HepG2 (cell line): ENCODE data around the gene KAZN. TPM values are rescaled to one million over a fixed set of nuclear protein-coding genes. Genes with fewer than 3 reads are reported as not detected.

Experiments used
- GABPA ChIP-seq, 2 experiments: IDR thresholded peaks; 2 replicates each; pipeline ENCODE4 v1.6.1; 2011 to 2016; ENCODE audit warnings: low read depth in 2 of 2, low read length in 1 of 2, missing biosample characterization in 1 of 2, missing genetic modification characterization in 1 of 2
- HOXA3 ChIP-seq: sonication (generic); formaldehyde crosslinking; IDR thresholded peaks from 2 replicates; pipeline ENCODE4 v1.5.0; 2020; ENCODE audit warnings: missing genetic modification reagents
- KDM1A ChIP-seq: IDR thresholded peaks from 2 replicates; pipeline ENCODE4 v1.6.1; 2016; ENCODE audit warnings: missing compliant biosample characterization
- KMT2A ChIP-seq: sonication (generic); formaldehyde crosslinking; IDR thresholded peaks from 2 replicates; pipeline ENCODE4 v1.4.0; 2020; ENCODE audit warnings: missing genetic modification reagents
- NFIB ChIP-seq: sonication (generic); formaldehyde crosslinking; IDR thresholded peaks from 2 replicates; pipeline ENCODE4 v1.9.0; 2021; ENCODE audit warnings: missing genetic modification reagents, mild to moderate bottlenecking, borderline replicate concordance
- NFYB ChIP-seq: sonication (generic); formaldehyde crosslinking; IDR thresholded peaks from 2 replicates; pipeline ENCODE4 v1.4.0; 2020; ENCODE audit warnings: missing genetic modification reagents
- NR2F6 ChIP-seq, 2 experiments: IDR thresholded peaks; 2 replicates each; pipeline ENCODE4 v1.6.1; 2016; ENCODE audit warnings: antibody characterized with exemption in 1 of 2, mild to moderate bottlenecking in 1 of 2
- POLR2A ChIP-seq, 2 experiments: IDR thresholded peaks; 2 replicates each; pipeline ENCODE4 v1.6.1; 2011; ENCODE audit warnings: low read depth in 2 of 2, low read length in 2 of 2, mild to moderate bottlenecking in 1 of 2, moderate library complexity in 1 of 2; ENCODE audit not compliant: insufficient read depth in 1 of 2
- ZBTB21 ChIP-seq: sonication (generic); formaldehyde crosslinking; IDR thresholded peaks from 2 replicates; pipeline ENCODE4 v1.4.0; 2020; ENCODE audit warnings: missing genetic modification reagents
- ZMYM2 ChIP-seq: sonication (generic); formaldehyde crosslinking; IDR thresholded peaks from 2 replicates; pipeline ENCODE4 v1.8.0; 2022; ENCODE audit warnings: mild to moderate bottlenecking, missing genetic modification reagents
- ZNF20 ChIP-seq: sonication (generic); formaldehyde crosslinking; IDR thresholded peaks from 2 replicates; pipeline ENCODE4 v1.4.0; 2020; ENCODE audit warnings: mild to moderate bottlenecking, moderate library complexity, missing genetic modification reagents
- ZNF224 ChIP-seq: sonication (generic); formaldehyde crosslinking; IDR thresholded peaks from 2 replicates; pipeline ENCODE4 v1.5.0; 2020; ENCODE audit warnings: mild to moderate bottlenecking, missing genetic modification reagents
- ZNF317 ChIP-seq: sonication (generic); formaldehyde crosslinking; IDR thresholded peaks from 2 replicates; pipeline ENCODE4 v1.5.0; 2020; ENCODE audit warnings: mild to moderate bottlenecking, missing genetic modification reagents
- ZNF543 ChIP-seq: sonication (generic); formaldehyde crosslinking; IDR thresholded peaks from 2 replicates; pipeline ENCODE4 v1.4.0; 2020; ENCODE audit warnings: mild to moderate bottlenecking, missing genetic modification reagents
- ZNF747 ChIP-seq: sonication (generic); formaldehyde crosslinking; IDR thresholded peaks from 2 replicates; pipeline ENCODE4 v1.8.1; 2023; ENCODE audit warnings: missing genetic modification reagents, mild to moderate bottlenecking, borderline replicate concordance
- ZSCAN20 ChIP-seq: sonication (generic); formaldehyde crosslinking; IDR thresholded peaks from 2 replicates; pipeline ENCODE4 v1.4.0; 2020; ENCODE audit warnings: missing genetic modification reagents, mild to moderate bottlenecking, borderline replicate concordance
- polyA plus RNA-seq, 8 experiments: library from polyadenylated mRNA; depleted of rRNA in 3 of 8; stranded (reverse) in 7 of 8; unstranded in 1 of 8; fragments of >200 nt; fragmentation: Illumina TruSeq in 4 of 8; extraction: Trizol in 4 of 8; gene quantifications; 2 replicates each; pipeline versions ENCODE4 v1.2.1 to v1.2.3, GENCODE V29; 2011 to 2016; ENCODE audit warnings: low read depth in 4 of 8, missing spikeins in 1 of 8, mixed read lengths in 1 of 8; ENCODE audit not compliant: insufficient read depth in 1 of 8
- total RNA-seq, 5 experiments: library from RNA; depleted of rRNA; stranded (reverse); fragments of >200 nt; fragmentation: Illumina TruSeq; extraction: Trizol; gene quantifications; 2 replicates each; pipeline ENCODE4 v1.2.3, GENCODE V29; 2016; ENCODE audit warnings: low read depth in 1 of 5
- TF ChIP-seq, protein P1 (sequence below): sonication (generic); formaldehyde crosslinking; IDR thresholded peaks from 2 replicates; pipeline ENCODE4 v1.4.0; 2020; ENCODE audit warnings: low read depth, missing genetic modification reagents
- TF ChIP-seq, protein P2 (sequence below), 2 experiments: sonication (generic) in 1 of 2; formaldehyde crosslinking in 1 of 2; IDR thresholded peaks; 2 replicates each; pipeline versions ENCODE4 v1.4.0 to v1.6.1; 2016 to 2020; ENCODE audit warnings: borderline replicate concordance in 1 of 2, low read depth in 1 of 2, mild to moderate bottlenecking in 1 of 2, missing genetic modification reagents in 1 of 2
- TF ChIP-seq, protein P3 (sequence below), 2 experiments: sonication (generic) in 1 of 2; formaldehyde crosslinking in 1 of 2; IDR thresholded peaks; 2 replicates each; pipeline versions ENCODE4 v1.4.0 to v1.6.1; 2018 to 2020; ENCODE audit warnings: missing genetic modification reagents in 2 of 2, borderline replicate concordance in 1 of 2, low read depth in 1 of 2, mild to moderate bottlenecking in 1 of 2, missing biosample characterization in 1 of 2

The KAZN gene
- total and polyA plus RNA-seq, 2 of the 13 experiments (the other 11 are each of a cell fraction or from before 2014, with no cell fraction given), result 10.4 to 13.5 TPM

DNA sequence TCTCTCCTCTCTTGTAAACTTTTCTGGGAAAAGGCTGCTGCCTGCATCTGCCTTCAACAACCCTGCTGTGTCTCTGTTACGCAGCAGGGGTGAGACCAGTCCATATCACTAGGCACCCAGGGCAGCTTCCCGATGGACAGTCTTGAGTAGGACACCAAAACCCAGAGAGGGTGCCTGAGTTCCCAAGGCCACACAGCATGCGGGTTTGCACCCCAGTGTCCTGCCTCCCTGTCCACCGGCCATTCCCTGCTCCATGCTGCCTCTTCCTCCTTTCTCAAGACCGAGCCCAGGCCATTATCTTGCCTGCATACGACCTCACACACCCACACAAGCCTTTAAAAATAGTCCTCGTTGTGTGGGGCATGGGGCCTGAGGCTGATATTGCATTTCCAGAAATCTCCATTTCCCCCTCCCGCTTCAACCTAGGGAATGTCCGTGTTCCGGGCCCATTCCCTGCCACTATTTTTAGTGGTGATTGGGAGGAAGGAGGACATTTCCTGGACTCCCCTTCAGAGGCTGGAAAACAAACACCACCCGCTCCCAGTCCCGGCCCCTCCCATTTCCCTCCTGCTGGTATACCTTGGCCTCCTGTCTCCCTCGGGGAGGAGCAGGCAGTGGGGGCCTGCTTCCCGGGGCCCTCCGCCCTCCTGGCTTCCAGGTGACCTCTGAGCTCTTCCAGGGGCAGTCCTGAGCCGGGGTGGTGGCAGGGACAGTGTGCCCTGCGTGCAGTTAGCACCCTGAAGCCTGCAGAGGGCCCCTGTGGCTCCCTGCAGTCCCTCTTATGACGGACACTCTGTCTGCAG is 422.7 kb downstream of the KAZN start (continued):
- no peak for TF ChIP-seq KDM1A
- TF ChIP-seq POLR2A (IDR thresholded peaks at IDR 0.05; ENCODE audit: insufficient read depth in 1 of 2, low read depth in 2 of 2, low read length in 2 of 2), result no peak
- TF ChIP-seq GABPA (IDR thresholded peaks at IDR 0.05; ENCODE audit: low read depth, low read length), result no peak
- peak; percentile 29 for TF ChIP-seq GABPA (CRISPR knock-in tag; IDR thresholded peaks at IDR 0.05; ENCODE audit: low read depth)
- peak; percentile 61; the same call in 1 of the 2 replicates for TF ChIP-seq ZMYM2 (CRISPR knock-in tag)
- TF ChIP-seq ZSCAN20 (CRISPR knock-in tag), result no peak
- TF ChIP-seq, protein P1, sequence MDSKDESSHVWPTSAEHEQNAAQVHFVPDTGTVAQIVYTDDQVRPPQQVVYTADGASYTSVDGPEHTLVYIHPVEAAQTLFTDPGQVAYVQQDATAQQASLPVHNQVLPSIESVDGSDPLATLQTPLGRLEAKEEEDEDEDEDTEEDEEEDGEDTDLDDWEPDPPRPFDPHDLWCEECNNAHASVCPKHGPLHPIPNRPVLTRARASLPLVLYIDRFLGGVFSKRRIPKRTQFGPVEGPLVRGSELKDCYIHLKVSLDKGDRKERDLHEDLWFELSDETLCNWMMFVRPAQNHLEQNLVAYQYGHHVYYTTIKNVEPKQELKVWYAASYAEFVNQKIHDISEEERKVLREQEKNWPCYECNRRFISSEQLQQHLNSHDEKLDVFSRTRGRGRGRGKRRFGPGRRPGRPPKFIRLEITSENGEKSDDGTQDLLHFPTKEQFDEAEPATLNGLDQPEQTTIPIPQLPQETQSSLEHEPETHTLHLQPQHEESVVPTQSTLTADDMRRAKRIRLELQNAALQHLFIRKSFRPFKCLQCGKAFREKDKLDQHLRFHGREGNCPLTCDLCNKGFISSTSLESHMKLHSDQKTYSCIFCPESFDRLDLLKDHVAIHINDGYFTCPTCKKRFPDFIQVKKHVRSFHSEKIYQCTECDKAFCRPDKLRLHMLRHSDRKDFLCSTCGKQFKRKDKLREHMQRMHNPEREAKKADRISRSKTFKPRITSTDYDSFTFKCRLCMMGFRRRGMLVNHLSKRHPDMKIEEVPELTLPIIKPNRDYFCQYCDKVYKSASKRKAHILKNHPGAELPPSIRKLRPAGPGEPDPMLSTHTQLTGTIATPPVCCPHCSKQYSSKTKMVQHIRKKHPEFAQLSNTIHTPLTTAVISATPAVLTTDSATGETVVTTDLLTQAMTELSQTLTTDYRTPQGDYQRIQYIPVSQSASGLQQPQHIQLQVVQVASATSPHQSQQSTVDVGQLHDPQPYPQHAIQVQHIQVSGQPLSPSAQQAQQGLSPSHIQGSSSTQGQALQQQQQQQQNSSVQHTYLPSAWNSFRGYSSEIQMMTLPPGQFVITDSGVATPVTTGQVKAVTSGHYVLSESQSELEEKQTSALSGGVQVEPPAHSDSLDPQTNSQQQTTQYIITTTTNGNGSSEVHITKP (CRISPR knock-in tag), result peak; percentile 54; the same call in 1 of the 2 replicates
- no peak for TF ChIP-seq NFYB (CRISPR knock-in tag)
- TF ChIP-seq, protein P2, sequence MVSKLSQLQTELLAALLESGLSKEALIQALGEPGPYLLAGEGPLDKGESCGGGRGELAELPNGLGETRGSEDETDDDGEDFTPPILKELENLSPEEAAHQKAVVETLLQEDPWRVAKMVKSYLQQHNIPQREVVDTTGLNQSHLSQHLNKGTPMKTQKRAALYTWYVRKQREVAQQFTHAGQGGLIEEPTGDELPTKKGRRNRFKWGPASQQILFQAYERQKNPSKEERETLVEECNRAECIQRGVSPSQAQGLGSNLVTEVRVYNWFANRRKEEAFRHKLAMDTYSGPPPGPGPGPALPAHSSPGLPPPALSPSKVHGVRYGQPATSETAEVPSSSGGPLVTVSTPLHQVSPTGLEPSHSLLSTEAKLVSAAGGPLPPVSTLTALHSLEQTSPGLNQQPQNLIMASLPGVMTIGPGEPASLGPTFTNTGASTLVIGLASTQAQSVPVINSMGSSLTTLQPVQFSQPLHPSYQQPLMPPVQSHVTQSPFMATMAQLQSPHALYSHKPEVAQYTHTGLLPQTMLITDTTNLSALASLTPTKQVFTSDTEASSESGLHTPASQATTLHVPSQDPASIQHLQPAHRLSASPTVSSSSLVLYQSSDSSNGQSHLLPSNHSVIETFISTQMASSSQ (IDR thresholded peaks at IDR 0.05; ENCODE audit: low read depth), result no peak
- TF ChIP-seq, protein P2 (CRISPR knock-in tag; IDR thresholded peaks at IDR 0.05; ENCODE audit: borderline replicate concordance), result peak; percentile 63; the same call in 1 of the 2 replicates
- peak; percentile 66 for TF ChIP-seq HOXA3
- TF ChIP-seq ZNF20 (CRISPR knock-in tag), result no peak
- no peak for TF ChIP-seq ZNF543 (CRISPR knock-in tag)
- TF ChIP-seq ZNF224 (CRISPR knock-in tag), result no peak
- TF ChIP-seq, protein P3, sequence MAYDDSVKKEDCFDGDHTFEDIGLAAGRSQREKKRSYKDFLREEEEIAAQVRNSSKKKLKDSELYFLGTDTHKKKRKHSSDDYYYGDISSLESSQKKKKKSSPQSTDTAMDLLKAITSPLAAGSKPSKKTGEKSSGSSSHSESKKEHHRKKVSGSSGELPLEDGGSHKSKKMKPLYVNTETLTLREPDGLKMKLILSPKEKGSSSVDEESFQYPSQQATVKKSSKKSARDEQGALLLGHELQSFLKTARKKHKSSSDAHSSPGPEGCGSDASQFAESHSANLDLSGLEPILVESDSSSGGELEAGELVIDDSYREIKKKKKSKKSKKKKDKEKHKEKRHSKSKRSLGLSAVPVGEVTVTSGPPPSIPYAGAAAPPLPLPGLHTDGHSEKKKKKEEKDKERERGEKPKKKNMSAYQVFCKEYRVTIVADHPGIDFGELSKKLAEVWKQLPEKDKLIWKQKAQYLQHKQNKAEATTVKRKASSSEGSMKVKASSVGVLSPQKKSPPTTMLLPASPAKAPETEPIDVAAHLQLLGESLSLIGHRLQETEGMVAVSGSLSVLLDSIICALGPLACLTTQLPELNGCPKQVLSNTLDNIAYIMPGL (CRISPR knock-in tag; IDR thresholded peaks at IDR 0.05; ENCODE audit: borderline replicate concordance in 1 of 2, low read depth in 1 of 2), result 0 out of 4 replicates have a peak, but pooled peaks of 1 of the 2 experiments have one; percentile 52
- no peak for TF ChIP-seq ZBTB21
- peak; percentile 89 for TF ChIP-seq NR2F6 (IDR thresholded peaks at IDR 0.05)
- peak; percentile 94 for TF ChIP-seq NR2F6 (CRISPR knock-in tag; IDR thresholded peaks at IDR 0.05)
- TF ChIP-seq NFIB (CRISPR knock-in tag), result no peak
- TF ChIP-seq ZNF317 (CRISPR knock-in tag), result 0 out of 2 replicates have a peak, but pooled peaks have one; percentile 32
- peak; percentile 70; the same call in 1 of the 2 replicates for TF ChIP-seq ZNF747
- no peak for TF ChIP-seq KMT2A
